ENCODE data around the gene AMOTL1. TPM values are rescaled to one million over a fixed set of nuclear protein-coding genes. Genes with fewer than 3 reads are reported as not detected.

Gene AMOTL1
- polyA plus RNA-seq, 1 donor (not counting 4 experiments of a cell fraction or from before 2014, with no cell fraction given) = 86.5 TPM

GRCh38 chr11:94923004-94923334 lies 154.8 kb downstream of the AMOTL1 start:
- no peaks in the 10 kb centered on the region for H3K9me1 ChIP-seq (ENCODE audit: control insufficient read depth, extremely low read depth, insufficient read depth, low read length)
- no peak overlapping the region for H2AFZ ChIP-seq (ENCODE audit: control insufficient read depth, low read length)
- H3K9me3 ChIP-seq (ENCODE audit: control insufficient read depth, low read depth, low read length) = no peaks in the 10 kb centered on the region
- no peak overlapping the region for H3K4me2 ChIP-seq (ENCODE audit: control insufficient read depth, extremely low read depth, insufficient read depth, low read depth, low read length)
- H3K36me3 ChIP-seq (ENCODE audit: control insufficient read depth in 2 of 2, extremely low read depth in 1 of 2, insufficient read depth in 2 of 2, low read length in 2 of 2) = no peaks in the 10 kb centered on the region
- TF ChIP-seq CTCF (optimal IDR thresholded peaks at IDR 0.05 in 1 of 3, IDR thresholded peaks at IDR 0.05 in 1 of 3, conservative IDR thresholded peaks at IDR 0.05 in 1 of 3; ENCODE audit: extremely low read depth in 1 of 3, insufficient read depth in 2 of 3, low read length in 3 of 3) (no peak), EZH2 (IDR thresholded peaks at IDR 0.05; ENCODE audit: low read length) (no peak)
- no peaks in the 10 kb centered on the region for H3K27me3 ChIP-seq (ENCODE audit: control insufficient read depth, extremely low read depth, insufficient read depth, low read length)
- no peak overlapping the region for H3K4me3 ChIP-seq (ENCODE audit: control insufficient read depth in 2 of 3, extremely low read depth in 1 of 3, insufficient read depth in 2 of 3, low read depth in 1 of 3, low read length in 3 of 3)
- H3K4me1 ChIP-seq (ENCODE audit: control insufficient read depth, extremely low read depth, insufficient read depth, low read length) = no peaks in the 10 kb centered on the region
- dilution Hi-C loops (cut with MboI; ENCODE audit: extremely low pct_ligation_motif_present, low sequenced_read_pairs) = no loop called here
- DNase-seq (ENCODE audit: low read depth, low spot score) = no peak
- H3K27ac ChIP-seq (ENCODE audit: control insufficient read depth, insufficient read depth, low read length) = no peak overlapping the region
- no peak for FAIRE-seq
- no peaks in the 10 kb centered on the region for H3K79me2 ChIP-seq (ENCODE audit: control insufficient read depth, insufficient read depth, low read length)
- no peak overlapping the region for H3K9ac ChIP-seq (ENCODE audit: control insufficient read depth, extremely low read depth, insufficient read depth, low read length)
- no peaks in the 10 kb centered on the region for H4K20me1 ChIP-seq (ENCODE audit: control insufficient read depth, extremely low read depth, insufficient read depth, low read length)

DNA sequence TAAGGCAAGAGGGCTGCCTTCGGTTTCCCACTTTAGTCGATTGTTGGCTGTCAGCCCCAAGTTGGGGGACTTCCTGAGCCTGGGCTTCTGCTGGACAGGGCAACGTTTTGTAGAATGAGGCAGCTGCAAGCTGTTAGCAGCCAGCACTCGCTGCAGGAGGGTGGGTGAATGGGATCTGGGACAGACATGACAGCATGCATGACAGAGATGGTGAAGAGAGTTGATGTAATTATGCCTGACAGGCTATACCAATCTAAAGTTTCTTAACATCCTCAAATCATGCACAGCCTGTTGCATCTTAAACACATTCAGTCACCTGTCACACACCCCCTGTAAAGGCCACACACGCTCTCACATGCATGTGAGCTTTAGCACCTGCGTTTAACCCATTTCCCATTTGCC lies 156.0 kb downstream of the AMOTL1 start:
- Histone ChIP-seq H3K27me3 (ENCODE audit: control insufficient read depth, extremely low read depth, insufficient read depth, low read length) (no peaks in the 10 kb centered on the region), H3K9ac (ENCODE audit: control insufficient read depth, extremely low read depth, insufficient read depth, low read length) (no peak overlapping the region), H2AFZ (ENCODE audit: control insufficient read depth, low read length) (no peak overlapping the region), H3K4me1 (ENCODE audit: control insufficient read depth, extremely low read depth, insufficient read depth, low read length) (no peaks in the 10 kb centered on the region), H3K36me3 (ENCODE audit: control insufficient read depth in 2 of 2, extremely low read depth in 1 of 2, insufficient read depth in 2 of 2, low read length in 2 of 2) (no peaks in the 10 kb centered on the region), H3K9me3 (ENCODE audit: control insufficient read depth, low read depth, low read length) (no peaks in the 10 kb centered on the region), H3K4me2 (ENCODE audit: control insufficient read depth, extremely low read depth, insufficient read depth, low read depth, low read length) (no peak overlapping the region), H3K9me1 (ENCODE audit: control insufficient read depth, extremely low read depth, insufficient read depth, low read length) (no peaks in the 10 kb centered on the region), H3K79me2 (ENCODE audit: control insufficient read depth, insufficient read depth, low read length) (no peaks in the 10 kb centered on the region), H3K4me3 (ENCODE audit: control insufficient read depth in 2 of 3, extremely low read depth in 1 of 3, insufficient read depth in 2 of 3, low read depth in 1 of 3, low read length in 3 of 3) (no peak overlapping the region), H4K20me1 (ENCODE audit: control insufficient read depth, extremely low read depth, insufficient read depth, low read length) (no peaks in the 10 kb centered on the region), H3K27ac (ENCODE audit: control insufficient read depth, insufficient read depth, low read length) (no peak overlapping the region)
- FAIRE-seq = no peak
- TF ChIP-seq CTCF (optimal IDR thresholded peaks at IDR 0.05 in 1 of 3, IDR thresholded peaks at IDR 0.05 in 1 of 3, conservative IDR thresholded peaks at IDR 0.05 in 1 of 3; ENCODE audit: extremely low read depth in 1 of 3, insufficient read depth in 2 of 3, low read length in 3 of 3) = no peak
- TF ChIP-seq EZH2 (IDR thresholded peaks at IDR 0.05; ENCODE audit: low read length) = no peak
- dilution Hi-C loops (cut with MboI; ENCODE audit: extremely low pct_ligation_motif_present, low sequenced_read_pairs) = no loop called here
- no peak for DNase-seq (ENCODE audit: low read depth, low spot score)

Measured in keratinocyte (primary cell).